RWPE1 (cell line): ENCODE measurements around the gene ROGDI.
A peak's percentile ranks its signal among the peaks of the same experiment; 100 is the strongest.

ENCODE experiments used
- CTCF ChIA-PET: fragments of 350-600 bp; sonication (Branson Sonifier 250); formaldehyde crosslinking; extraction: SDS; loops from one replicate; lab custom pipeline; 2021; lab: Yijun Ruan, JAX
- POLR2A ChIA-PET: fragments of 400-600 bp; formaldehyde crosslinking; extraction: SDS; loops from one replicate; lab custom pipeline; 2020; ENCODE audit warnings: antibody characterized with exemption; ENCODE audit not compliant: low non-redundant PET; lab: Yijun Ruan, JAX
- DNase-seq: peaks from one replicate; pipeline ENCODE4 v3.0.0; 2012; ENCODE audit warnings: low spot score
- H3K27ac ChIP-seq: fragments of 450-650 bp; 2 replicates; pipeline ENCODE4 v1.5.1; 2017
- CTCF ChIP-seq: fragments of 450-650 bp; conservative IDR thresholded peaks from 2 replicates; pipeline ENCODE4 v1.5.1; 2017; ENCODE audit warnings: low read depth, mild to moderate bottlenecking

ROGDI gene

GRCh38 chr16:4746991-4747574, 55.4 kb downstream of the ROGDI start:
- no peak for DNase-seq
- no peak for TF ChIP-seq CTCF
- CTCF ChIA-PET = interaction anchor here (0.6 kb wide), 2 partner anchors 12 to 185 kb away, joined by 3 to 6 read pairs; no protein-coding TSS in a partner anchor
- POLR2A ChIA-PET = no interaction called here
- H3K27ac ChIP-seq = peak overlapping the region; percentile 26
